H1 (cell line): Measurements from ENCODE around the gene KCNMA1. TPM values are rescaled to one million over a fixed set of nuclear protein-coding genes. Genes with fewer than 3 reads are reported as not detected.

Experiments
- CTCF ChIA-PET: fragments of 300-600 bp; sonication (Branson Sonifier 250); formaldehyde crosslinking; loops from one replicate; lab custom pipeline; 2021; ENCODE audit not compliant: partially characterized antibody; lab: Charles Lee
- POLR2A ChIA-PET: fragments of 300-600 bp; sonication (Branson Sonifier 250); formaldehyde crosslinking; loops from one replicate; lab custom pipeline; 2021; ENCODE audit warnings: inconsistent platforms; ENCODE audit not compliant: partially characterized antibody; lab: Charles Lee
- DNase-seq, 2 experiments: peaks; one replicate each; pipeline versions ENCODE4 v3.0.0 to v3.0.0-alpha.2; 2010 to 2022; ENCODE audit warnings: low spot score in 2 of 2, low read depth in 1 of 2, mixed read lengths in 1 of 2
- FAIRE-seq: peaks from 2 replicates; lab custom pipeline; 2011; peaks lifted over from hg19 to GRCh38; lab: Jason Lieb, UNC
- H2AFZ ChIP-seq: 2 replicates; pipeline ENCODE4 v1.8.1; 2012; ENCODE audit warnings: low read length, inconsistent platforms
- H2AK5ac ChIP-seq: 2 replicates; pipeline ENCODE4 v1.6.1; 2013; ENCODE audit warnings: low read depth, low read length
- H2BK120ac ChIP-seq: replicated peaks from 2 replicates; pipeline ENCODE3; 2013; ENCODE audit warnings: low read depth, low read length, inconsistent platforms
- H2BK12ac ChIP-seq: 2 replicates; pipeline ENCODE4 v1.6.1; 2013; ENCODE audit warnings: low read depth, low read length
- H2BK15ac ChIP-seq: 2 replicates; pipeline ENCODE4 v1.6.1; 2013; ENCODE audit warnings: low read length
- H2BK20ac ChIP-seq: 2 replicates; pipeline ENCODE4 v1.6.1; 2013; ENCODE audit warnings: low read length
- H2BK5ac ChIP-seq: 2 replicates; pipeline ENCODE4 v1.6.1; 2013; ENCODE audit warnings: low read depth, low read length
- H3K14ac ChIP-seq: 2 replicates; pipeline ENCODE4 v1.6.1; 2013; ENCODE audit warnings: inconsistent platforms; ENCODE audit not compliant: insufficient read length
- H3K18ac ChIP-seq: 2 replicates; pipeline ENCODE4 v1.6.1; 2013; ENCODE audit warnings: low read length; ENCODE audit errors: extremely low read depth
- H3K23ac ChIP-seq: 2 replicates; pipeline ENCODE4 v1.6.1; 2013; ENCODE audit warnings: inconsistent platforms; ENCODE audit not compliant: insufficient read length
- H3K23me2 ChIP-seq: 2 replicates; pipeline ENCODE4 v1.6.1; 2013; ENCODE audit warnings: low read depth, low read length
- H3K27ac ChIP-seq: 2 replicates; pipeline ENCODE4 v1.6.1; 2011; ENCODE audit warnings: low read depth, low read length, inconsistent platforms
- H3K27me3 ChIP-seq, 4 experiments: replicated peaks in 1 of 4; 1 replicate in 1 of 4; 2 replicates in 3 of 4; pipeline versions ENCODE4 v1.6.1 to v1.8.1; 2011 to 2013; ENCODE audit warnings: low read length in 3 of 4, mild to moderate bottlenecking in 3 of 4, inconsistent platforms in 2 of 4, mixed read lengths in 2 of 4, moderate library complexity in 1 of 4; ENCODE audit not compliant: control insufficient read depth in 3 of 4, insufficient read depth in 3 of 4; ENCODE audit errors: extremely low read depth in 1 of 4
- H3K36me3 ChIP-seq, 4 experiments: 2 replicates each; pipeline versions ENCODE4 v1.6.1 to v1.8.1; 2011 to 2013; ENCODE audit warnings: mild to moderate bottlenecking in 4 of 4, low read length in 3 of 4, moderate library complexity in 2 of 4, control low read depth in 1 of 4, inconsistent platforms in 1 of 4; ENCODE audit not compliant: insufficient read depth in 4 of 4, control insufficient read depth in 2 of 4
- H3K4ac ChIP-seq: replicated peaks from 2 replicates; pipeline ENCODE3; 2013; ENCODE audit warnings: low read length, low read depth, mixed read lengths, inconsistent platforms; ENCODE audit not compliant: insufficient read length
- H3K4me1 ChIP-seq, 4 experiments: replicated peaks in 1 of 4; 1 replicate in 1 of 4; 2 replicates in 3 of 4; pipeline versions ENCODE4 v1.6.1 to v1.8.1; 2011 to 2013; ENCODE audit warnings: low read length in 3 of 4, inconsistent platforms in 2 of 4, mixed read lengths in 1 of 4; ENCODE audit not compliant: insufficient read depth in 4 of 4, control insufficient read depth in 3 of 4
- H3K4me2 ChIP-seq, 2 experiments: 2 replicates each; pipeline versions ENCODE4 v1.6.1 to v1.8.1; 2011 to 2013; ENCODE audit warnings: low read depth in 2 of 2, low read length in 2 of 2, control low read depth in 1 of 2, inconsistent platforms in 1 of 2, mild to moderate bottlenecking in 1 of 2; ENCODE audit not compliant: insufficient read depth in 1 of 2
- H3K4me3 ChIP-seq, 4 experiments: fragments of 200-600, 300-600 bp in 1 of 4; sonication (generic), shearing (Covaris generic), sonication (Bioruptor Twin) in 1 of 4; 2 replicates each; pipeline versions ENCODE4 v1.5.1 to v1.8.1; 2011 to 2016; ENCODE audit warnings: low read length in 4 of 4, low read depth in 3 of 4, control low read depth in 2 of 4, inconsistent platforms in 2 of 4, mild to moderate bottlenecking in 2 of 4, mixed read lengths in 1 of 4, moderate library complexity in 1 of 4; ENCODE audit not compliant: insufficient read depth in 2 of 4; ENCODE audit errors: extremely low read depth in 1 of 4
- H3K56ac ChIP-seq: replicated peaks from 2 replicates; pipeline ENCODE3; 2013; ENCODE audit warnings: low read depth, mild to moderate bottlenecking, mixed read lengths, low read length, inconsistent platforms; ENCODE audit not compliant: insufficient read length
- H3K79me1 ChIP-seq: 2 replicates; pipeline ENCODE4 v1.6.1; 2013; ENCODE audit warnings: low read depth, low read length, control low read depth
- H3K79me2 ChIP-seq, 2 experiments: 2 replicates each; pipeline versions ENCODE4 v1.6.1 to v1.8.1; 2012 to 2013; ENCODE audit warnings: low read length in 2 of 2, mild to moderate bottlenecking in 2 of 2, inconsistent platforms in 1 of 2; ENCODE audit not compliant: insufficient read depth in 2 of 2, control insufficient read depth in 1 of 2
- H3K9ac ChIP-seq, 4 experiments: replicated peaks in 1 of 4; 1 replicate in 1 of 4; 2 replicates in 3 of 4; pipeline versions ENCODE4 v1.6.1 to v1.8.1; 2011 to 2013; ENCODE audit warnings: low read depth in 3 of 4, low read length in 3 of 4, control low read depth in 2 of 4, mild to moderate bottlenecking in 2 of 4, moderate library complexity in 2 of 4, inconsistent platforms in 1 of 4; ENCODE audit errors: extremely low read depth in 1 of 4
- H3K9me3 ChIP-seq, 2 experiments: 2 replicates each; pipeline versions ENCODE4 v1.6.1 to v1.8.1; 2012 to 2013; ENCODE audit warnings: mild to moderate bottlenecking in 2 of 2, moderate library complexity in 2 of 2, control low read depth in 1 of 2, inconsistent platforms in 1 of 2, low read depth in 1 of 2, low read length in 1 of 2, mixed read lengths in 1 of 2; ENCODE audit not compliant: insufficient read depth in 2 of 2
- H4K20me1 ChIP-seq, 2 experiments: replicated peaks in 1 of 2; 2 replicates each; pipeline versions ENCODE3 to v1.8.1; 2011 to 2013; ENCODE audit warnings: inconsistent platforms in 2 of 2, low read length in 2 of 2, mild to moderate bottlenecking in 1 of 2; ENCODE audit not compliant: insufficient read depth in 2 of 2, control insufficient read depth in 1 of 2
- H4K5ac ChIP-seq: 2 replicates; pipeline ENCODE4 v1.6.1; 2013; ENCODE audit warnings: low read length, low read depth, mixed read lengths, inconsistent platforms; ENCODE audit not compliant: insufficient read length
- H4K8ac ChIP-seq: 2 replicates; pipeline ENCODE4 v1.8.0; 2013; ENCODE audit warnings: mild to moderate bottlenecking, moderate library complexity, low read length, inconsistent platforms; ENCODE audit not compliant: insufficient read depth; ENCODE audit errors: extremely low read depth
- H4K91ac ChIP-seq: replicated peaks from 2 replicates; pipeline ENCODE3; 2013; ENCODE audit warnings: low read length, mixed read lengths, inconsistent platforms; ENCODE audit not compliant: insufficient read length
- ATF3 ChIP-seq: IDR thresholded peaks from 2 replicates; pipeline ENCODE4 v1.6.1; 2011; ENCODE audit warnings: low read depth, mild to moderate bottlenecking, low read length; ENCODE audit not compliant: insufficient read depth
- CBX5 ChIP-seq: fragments of 300-800, 300-1000 bp; sonication (generic); IDR thresholded peaks from 2 replicates; pipeline ENCODE4 v1.7.1; 2016; ENCODE audit warnings: antibody characterized with exemption, low read length, low read depth
- CBX8 ChIP-seq: fragments of 300-800, 300-1000 bp; sonication (generic); IDR thresholded peaks from 2 replicates; pipeline ENCODE4 v1.7.1; 2016; ENCODE audit warnings: low read depth, low read length, borderline replicate concordance
- EGR1 ChIP-seq: IDR thresholded peaks from 2 replicates; pipeline ENCODE4 v1.6.1; 2011; ENCODE audit warnings: low read depth, low read length, borderline replicate concordance
- FOSL1 ChIP-seq: IDR thresholded peaks from 2 replicates; pipeline ENCODE4 v1.6.1; 2011; ENCODE audit warnings: mild to moderate bottlenecking, low read depth, low read length, moderate library complexity; ENCODE audit not compliant: insufficient read depth
- GTF2F1 ChIP-seq: IDR thresholded peaks from 2 replicates; pipeline ENCODE4 v1.6.1; 2012; ENCODE audit warnings: low read depth, low read length, improper control_type of control experiment, borderline replicate concordance
- HDAC2 ChIP-seq, 2 experiments: fragments of 300-600 bp in 1 of 2; sonication (generic) in 1 of 2; IDR thresholded peaks; 2 replicates each; pipeline ENCODE4 v1.6.1; 2011 to 2012; ENCODE audit warnings: low read depth in 2 of 2, low read length in 2 of 2, mild to moderate bottlenecking in 2 of 2, moderate library complexity in 2 of 2, borderline replicate concordance in 1 of 2, inconsistent platforms in 1 of 2
- MAX ChIP-seq: IDR thresholded peaks from 2 replicates; pipeline ENCODE4 v1.6.1; 2012; ENCODE audit warnings: inconsistent platforms
- NANOG ChIP-seq: IDR thresholded peaks from 2 replicates; pipeline ENCODE4 v1.6.1; 2011; ENCODE audit warnings: low read length, low read depth, mild to moderate bottlenecking, inconsistent platforms; ENCODE audit not compliant: insufficient read depth, poor library complexity, severe bottlenecking
- POLR2A ChIP-seq, 2 experiments: IDR thresholded peaks; 1 replicate in 1 of 2; 2 replicates in 1 of 2; pipeline ENCODE4 v1.6.1; 2011; ENCODE audit warnings: low read depth in 2 of 2, low read length in 2 of 2, mild to moderate bottlenecking in 2 of 2; ENCODE audit errors: control extremely low read depth in 1 of 2
- SP1 ChIP-seq: IDR thresholded peaks from 2 replicates; pipeline ENCODE4 v1.6.1; 2011; ENCODE audit warnings: low read depth, low read length
- TCF12 ChIP-seq: IDR thresholded peaks from 2 replicates; pipeline ENCODE4 v1.6.1; 2011; ENCODE audit warnings: low read depth, mild to moderate bottlenecking, low read length
- YY1 ChIP-seq: IDR thresholded peaks from 2 replicates; pipeline ENCODE4 v1.6.1; 2011; ENCODE audit warnings: low read depth, mild to moderate bottlenecking, low read length
- WGBS, 2 experiments: shearing (Covaris generic) in 1 of 2; methylation state at CpG; one replicate each; pipeline versions ENCODE4 v1.1.6 to v1.1.7; 2013 to 2015; ENCODE audit warnings: low lambda C conversion rate in 2 of 2, mixed read lengths in 2 of 2, inconsistent platforms in 1 of 2, low coverage in 1 of 2, missing lambda C conversion rate in 1 of 2; ENCODE audit not compliant: insufficient replicate concordance in 2 of 2, insufficient coverage in 1 of 2, insufficient read length in 1 of 2; ENCODE audit errors: extremely low coverage in 1 of 2, missing lambda C conversion rate in 1 of 2; 5-methylcytosine and 5-hydroxymethylcytosine counted together
- polyA plus RNA-seq, 7 experiments: library from polyadenylated mRNA; depleted of rRNA in 3 of 7; stranded (reverse) in 5 of 7; unstranded in 2 of 7; fragments of >200 nt in 5 of 7; fragments of 200-250 nt in 2 of 7; gene quantifications; 1 replicate in 5 of 7; 2 replicates in 1 of 7; 4 replicates in 1 of 7; pipeline versions ENCODE4 v1.2.1 to v1.2.3, GENCODE V29; 2011 to 2013; ENCODE audit warnings: missing spikeins in 2 of 7, mixed read lengths in 2 of 7
- total RNA-seq: library from RNA; stranded (reverse); fragmentation: NEBNext Ultra II Directional; extraction: Animal tissue kit (Norgen Biotek cat#: 25700); gene quantifications from 2 replicates; pipeline ENCODE4 v1.2.1, GENCODE V29; 2021

KCNMA1 gene
- total and polyA plus RNA-seq, 2 of the 8 experiments (the other 6 are each of a cell fraction or from before 2014, with no cell fraction given), result 10.2 to 11.1 TPM

- H3K4me1 ChIP-seq, result no peaks in the 10 kb centered on the region
- no peaks in the 10 kb centered on the region for H3K79me2 ChIP-seq
- no peak overlapping the region for H4K5ac ChIP-seq
- H3K4ac ChIP-seq, result no peak overlapping the region
- H3K79me1 ChIP-seq, result no peaks in the 10 kb centered on the region
- H4K8ac ChIP-seq, result no peak overlapping the region
- no peak overlapping the region for H4K91ac ChIP-seq
- H3K18ac ChIP-seq, result no peak overlapping the region
- H2AK5ac ChIP-seq, result no peak overlapping the region
- ChIA-PET CTCF (no interaction called here), POLR2A (no interaction called here)
- no peaks in the 10 kb centered on the region; a peak in 1 of 4 replicates for H3K9me3 ChIP-seq
- no peak overlapping the region for H2BK5ac ChIP-seq
- H3K27ac ChIP-seq, result no peak overlapping the region
- no peak overlapping the region for H3K14ac ChIP-seq
- H2BK120ac ChIP-seq, result no peak overlapping the region
- no peaks in the 10 kb centered on the region for H3K36me3 ChIP-seq
- H3K23me2 ChIP-seq, result no peaks in the 10 kb centered on the region
- H3K56ac ChIP-seq, result no peak overlapping the region
- no peaks in the 10 kb centered on the region for H4K20me1 ChIP-seq
- no peak overlapping the region for H3K23ac ChIP-seq
- no peak overlapping the region for H3K9ac ChIP-seq
- no peak overlapping the region for H2BK12ac ChIP-seq
- no peak overlapping the region for H2AFZ ChIP-seq
- H3K27me3 ChIP-seq, result no peaks in the 10 kb centered on the region
- FAIRE-seq (no peak), DNase-seq (no peak)
- H2BK15ac ChIP-seq, result no peak overlapping the region
- WGBS, 2 experiments, result 65% methylated on average over 3 of the region's 3 CpGs; no CpG with 5 or more reads in 1 of the 2 experiments
- H3K4me3 ChIP-seq, result no peak overlapping the region
- no peak overlapping the region for H2BK20ac ChIP-seq
- no peak overlapping the region for H3K4me2 ChIP-seq
- TF ChIP-seq CBX8, result no peak
- TF ChIP-seq FOSL1, result no peak
- no peak for TF ChIP-seq CBX5
- no peak for TF ChIP-seq HDAC2 (IDR thresholded peaks at IDR 0.05; ENCODE audit: borderline replicate concordance in 1 of 2, low read depth in 2 of 2, low read length in 2 of 2)
- no peak for TF ChIP-seq TCF12
- TF ChIP-seq ATF3, result no peak
- TF ChIP-seq POLR2A (IDR thresholded peaks at IDR 0.05; ENCODE audit: control extremely low read depth in 1 of 2, low read depth in 2 of 2, low read length in 2 of 2), result no peak
- no peak for TF ChIP-seq MAX
- no peak for TF ChIP-seq NANOG
- no peak for TF ChIP-seq GTF2F1
- no peak for TF ChIP-seq SP1
- no peak for TF ChIP-seq EGR1
- TF ChIP-seq YY1, result no peak
Measured at GRCh38 chr10:77231884-77232610, 405.6 kb downstream of the KCNMA1 start.
